B cell (primary cell): ENCODE data around the gene PHC2. TPM values are rescaled to one million over a fixed set of nuclear protein-coding genes. Genes with fewer than 3 reads are reported as not detected.

Experiments used
- ATAC-seq: fragments of 200-7000 bp; cut with Tn5 transposase; one replicate; pipeline ENCODE4 v1.10.0; 2021; ENCODE audit warnings: low read depth, mild to moderate bottlenecking, moderate number of reproducible peaks, moderate library complexity
- CTCF ChIA-PET: fragments of 350-600 bp; sonication (Branson Sonifier 250); formaldehyde crosslinking; loops from one replicate; lab custom pipeline; 2021; ENCODE audit warnings: antibody characterized with exemption, inconsistent platforms; lab: Charles Lee
- POLR2A ChIA-PET: fragments of 350-600 bp; sonication (Branson Sonifier 250); formaldehyde crosslinking; loops from one replicate; lab custom pipeline; 2021; ENCODE audit warnings: antibody characterized with exemption; lab: Charles Lee
- DNase-seq: peaks from one replicate; pipeline ENCODE4 v3.0.0; 2013
- H2AFZ ChIP-seq: 2 replicates; pipeline ENCODE4 v1.6.1; 2012; ENCODE audit warnings: mild to moderate bottlenecking, low read depth, low read length; ENCODE audit not compliant: insufficient read depth, poor library complexity, severe bottlenecking
- H3K27ac ChIP-seq, 2 donors: 1 replicate in 1 of 2; 2 replicates in 1 of 2; pipeline ENCODE4 v1.5.1; 2012 to 2013; ENCODE audit warnings: low read length in 2 of 2, mild to moderate bottlenecking in 2 of 2, moderate library complexity in 1 of 2
- H3K27me3 ChIP-seq, 4 experiments: fragments of 200-600 bp in 1 of 4; sonication (generic) in 1 of 4; replicated peaks in 1 of 4; 1 replicate in 2 of 4; 2 replicates in 2 of 4; pipeline versions ENCODE4 v1.6.1 to v1.7.0; 2013 to 2016; ENCODE audit warnings: low read length in 3 of 4, mild to moderate bottlenecking in 2 of 4, mixed read lengths in 1 of 4, moderate library complexity in 1 of 4; ENCODE audit not compliant: insufficient read depth in 4 of 4, control insufficient read depth in 3 of 4; ENCODE audit errors: control extremely low read depth in 1 of 4
- H3K36me3 ChIP-seq, 2 experiments: replicated peaks in 1 of 2; 1 replicate in 1 of 2; 2 replicates in 1 of 2; pipeline versions ENCODE4 v1.6.1 to v1.7.1; 2013; ENCODE audit warnings: low read length in 1 of 2; ENCODE audit not compliant: insufficient read depth in 2 of 2, control insufficient read depth in 1 of 2; ENCODE audit errors: control extremely low read depth in 1 of 2, extremely low read depth in 1 of 2
- H3K4me1 ChIP-seq, 2 donors: fragments of 200-600 bp in 1 of 2; sonication (generic) in 1 of 2; 1 replicate in 1 of 2; 2 replicates in 1 of 2; pipeline versions ENCODE4 v1.5.1 to v1.6.1; 2013 to 2017; ENCODE audit warnings: low read length in 2 of 2; ENCODE audit not compliant: control insufficient read depth in 2 of 2, insufficient read depth in 2 of 2
- H3K4me2 ChIP-seq: replicated peaks from 2 replicates; pipeline ENCODE3; 2012; ENCODE audit warnings: mild to moderate bottlenecking, low read depth, low read length; ENCODE audit not compliant: poor library complexity, severe bottlenecking
- H3K4me3 ChIP-seq, 5 experiments: fragments of 200-600 bp in 1 of 5; sonication (generic) in 1 of 5; 1 replicate in 3 of 5; 2 replicates in 2 of 5; pipeline versions ENCODE4 v1.5.1 to v1.7.0; 2011 to 2016; ENCODE audit warnings: low read length in 4 of 5, mild to moderate bottlenecking in 4 of 5, low read depth in 2 of 5, control low read depth in 1 of 5, moderate library complexity in 1 of 5; ENCODE audit not compliant: insufficient read depth in 1 of 5; ENCODE audit errors: control extremely low read depth in 1 of 5, extremely low read depth in 1 of 5
- H3K79me2 ChIP-seq: fragments of 200-600 bp; sonication (generic); one replicate; pipeline ENCODE4 v1.6.0; 2016; ENCODE audit warnings: low read length; ENCODE audit not compliant: control insufficient read depth, insufficient read depth
- H3K9ac ChIP-seq: fragments of 200-600 bp; sonication (generic); 2 replicates; pipeline ENCODE4 v1.6.1; 2017; ENCODE audit warnings: mild to moderate bottlenecking, low read length, moderate library complexity
- H3K9me3 ChIP-seq, 3 donors: one replicate each; pipeline versions ENCODE4 v1.6.1 to v1.7.1; 2013; ENCODE audit warnings: low read length in 2 of 3; ENCODE audit not compliant: control insufficient read depth in 2 of 3, insufficient read depth in 1 of 3; ENCODE audit errors: control extremely low read depth in 1 of 3
- H4K20me1 ChIP-seq: 2 replicates; pipeline ENCODE4 v1.6.0; 2012; ENCODE audit warnings: mild to moderate bottlenecking, low read length; ENCODE audit not compliant: insufficient read depth, control insufficient read depth, poor library complexity, severe bottlenecking
- H3K27ac Mint-ChIP-seq: one replicate; pipeline ENCODE4 v1.8.0; 2021; ENCODE audit warnings: mixed read lengths
- H3K27me3 Mint-ChIP-seq: one replicate; pipeline ENCODE4 v1.8.0; 2021; ENCODE audit warnings: mixed read lengths
- H3K4me1 Mint-ChIP-seq: one replicate; pipeline ENCODE4 v1.8.0; 2021; ENCODE audit warnings: mixed read lengths
- H3K4me3 Mint-ChIP-seq: one replicate; pipeline ENCODE4 v1.8.0; 2021; ENCODE audit warnings: mixed read lengths
- H3K9me3 Mint-ChIP-seq: one replicate; pipeline ENCODE4 v1.8.0; 2022; ENCODE audit warnings: mixed read lengths; ENCODE audit not compliant: insufficient read depth
- CTCF ChIP-seq: fragments of 200-600 bp; IDR thresholded peaks from one replicate; pipeline ENCODE4 v1.8.0; 2022; ENCODE audit warnings: antibody characterized with exemption, mild to moderate bottlenecking
- EZH2 ChIP-seq: IDR thresholded peaks from 2 replicates; pipeline ENCODE4 v1.6.1; 2012; ENCODE audit warnings: borderline replicate concordance, low read depth, mild to moderate bottlenecking, moderate library complexity, low read length; ENCODE audit not compliant: insufficient read depth, poor library complexity, severe bottlenecking
- WGBS: methylation state at CpG from one replicate; pipeline ENCODE4 v1.1.5; 2013; ENCODE audit warnings: missing lambda C conversion rate; ENCODE audit not compliant: insufficient coverage; 5-methylcytosine and 5-hydroxymethylcytosine counted together
- intact Hi-C: fragments of 100-400 bp; cut with micrococcal nuclease; formaldehyde crosslinking; loops from one replicate; pipeline ENCODE4 v1.10.0; 2022
- polyA plus RNA-seq: library from polyadenylated mRNA; depleted of rRNA; stranded (reverse); fragments of >200 nt; gene quantifications from 2 replicates; pipeline ENCODE4 v1.2.3, GENCODE V29; 2012
- total RNA-seq, 2 donors: library from RNA; stranded (reverse); fragments of 120-200 nt in 1 of 2; gene quantifications; 1 replicate in 1 of 2; 2 replicates in 1 of 2; pipeline versions ENCODE4 v1.2.3 to v1.2.4, GENCODE V29; 2013 to 2022

The PHC2 gene
- total and polyA plus RNA-seq, 2 donors (not counting 1 experiment from before 2014, with no cell fraction given): 23.1 to 23.4 TPM

GRCh38 chr1:33441088-33441745, 10.3 kb upstream of the PHC2 start:
- Mint-ChIP-seq H3K27me3 (peaks cover 52% of the 10 kb centered on the region), H3K4me1 (no peaks in the 10 kb centered on the region), H3K9me3 (no peaks in the 10 kb centered on the region), H3K27ac (no peak overlapping the region), H3K4me3 (no peak overlapping the region)
- TF ChIP-seq EZH2 (no peak), CTCF (no peak)
- Histone ChIP-seq H3K79me2 (no peaks in the 10 kb centered on the region), H3K9me3 (no peaks in the 10 kb centered on the region), H4K20me1 (no peaks in the 10 kb centered on the region), H3K4me3 (no peak overlapping the region), H3K36me3 (no peaks in the 10 kb centered on the region), H3K4me1 (no peaks in the 10 kb centered on the region), H3K4me2 (no peak overlapping the region), H3K27ac (no peak overlapping the region), H3K9ac (no peak overlapping the region), H3K27me3 (peaks cover 0 to 11% (median 4%) of the 10 kb centered on the region in 4 experiments), H2AFZ (no peak overlapping the region)
- DNase-seq (no peak), ATAC-seq (no peak)
- ChIA-PET CTCF (interaction anchor here (2.6 kb wide), 1 partner anchor 15 kb away, joined by 8 read pairs; no protein-coding TSS in a partner anchor), POLR2A (no interaction called here)
- intact Hi-C loops: no loop called here
- WGBS: 83% methylated on average over 4 of the region's 6 CpGs

GRCh38 chr1:33439662-33440061, 8.8 kb upstream of the PHC2 start:
- H3K4me3 Mint-ChIP-seq: no peak overlapping the region
- DNase-seq (no peak), ATAC-seq (no peak)
- H3K9me3 ChIP-seq: no peaks in the 10 kb centered on the region
- H2AFZ ChIP-seq: no peak overlapping the region
- 86% methylated on average over 1 of the region's 1 CpG for WGBS
- H3K4me3 ChIP-seq: no peak overlapping the region
- peaks cover 0 to 7% (median 2%) of the 10 kb centered on the region in 4 experiments for H3K27me3 ChIP-seq
- H3K4me1 ChIP-seq: no peaks in the 10 kb centered on the region
- H4K20me1 ChIP-seq: no peaks in the 10 kb centered on the region
- intact Hi-C loops: no loop called here
- ChIA-PET CTCF (interaction anchor here (0.9 to 1.0 kb wide), 2 partner anchors 19 to 142 kb away, joined by 3 read pairs; no protein-coding TSS in a partner anchor), POLR2A (no interaction called here)
- peaks cover 48% of the 10 kb centered on the region for H3K27me3 Mint-ChIP-seq
- no peak overlapping the region for H3K27ac ChIP-seq
- no peak overlapping the region for H3K27ac Mint-ChIP-seq
- no peaks in the 10 kb centered on the region for H3K36me3 ChIP-seq
- H3K4me1 Mint-ChIP-seq: no peaks in the 10 kb centered on the region
- TF ChIP-seq EZH2 (no peak), CTCF (no peak)
- H3K9me3 Mint-ChIP-seq: no peaks in the 10 kb centered on the region
- H3K4me2 ChIP-seq: no peak overlapping the region
- no peaks in the 10 kb centered on the region for H3K79me2 ChIP-seq
- no peak overlapping the region for H3K9ac ChIP-seq
